Measurements from ENCODE around the gene PTH1R. TPM values are rescaled to one million over a fixed set of nuclear protein-coding genes. Genes with fewer than 3 reads are reported as not detected.
A peak's percentile ranks its signal among the peaks of the same experiment; 100 is the strongest.
"Not testable (repeated sequence)": the region's sequence is repeated elsewhere in the genome, so short reads cannot be mapped to it uniquely, and the experiment has no call there.

PTH1R gene
- total and polyA plus RNA-seq, 8 donors, result 2.6 to 22.4 (median 3.8) TPM

DNA sequence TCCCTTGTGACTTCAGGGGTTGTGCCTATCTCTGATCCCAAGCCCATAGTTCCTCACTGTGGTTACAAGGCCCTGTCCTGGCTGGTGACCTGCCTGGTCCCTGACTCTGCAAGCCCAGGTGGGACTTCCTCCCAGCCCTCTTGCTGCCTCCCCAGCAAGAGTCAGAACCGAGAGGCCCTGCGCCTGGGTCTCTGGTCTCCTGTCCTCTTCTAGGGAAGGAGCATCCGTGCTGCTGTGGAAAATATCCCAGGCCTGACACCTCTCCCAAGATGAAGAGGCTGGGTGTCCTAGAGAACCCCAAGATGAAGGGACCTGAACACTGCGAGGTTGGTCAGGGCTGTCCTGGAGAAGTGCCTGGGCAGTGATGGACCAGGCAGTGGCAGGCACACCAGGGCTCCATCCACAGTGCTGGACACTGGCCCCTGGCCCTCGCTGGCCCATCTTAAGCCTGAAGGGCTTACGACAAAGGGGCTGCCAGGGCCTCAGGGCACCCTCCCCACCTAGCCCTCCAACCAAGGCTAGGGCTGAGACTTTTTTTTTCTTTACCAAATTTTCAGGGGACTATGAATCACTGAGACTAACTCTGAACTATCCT is 32.7 kb downstream of the PTH1R start:
- Histone ChIP-seq H3K27me3 (no peaks in the 10 kb centered on the region), H3K36me3 (peaks cover 0 to 3% (median 0%) of the 10 kb centered on the region in 4 donors), H3K4me3 (no peak overlapping the region), H3K9me3 (no peaks in the 10 kb centered on the region), H3K27ac (no peak overlapping the region), H3K4me1 (peaks cover 10 to 34% (median 20%) of the 10 kb centered on the region in 4 donors)
- TF ChIP-seq EP300 (IDR thresholded peaks at IDR 0.05) (no peak), POLR2A (IDR thresholded peaks at IDR 0.05) (no peak), POLR2AphosphoS5 (IDR thresholded peaks at IDR 0.05) (no peak)
- TF ChIP-seq, protein P1, sequence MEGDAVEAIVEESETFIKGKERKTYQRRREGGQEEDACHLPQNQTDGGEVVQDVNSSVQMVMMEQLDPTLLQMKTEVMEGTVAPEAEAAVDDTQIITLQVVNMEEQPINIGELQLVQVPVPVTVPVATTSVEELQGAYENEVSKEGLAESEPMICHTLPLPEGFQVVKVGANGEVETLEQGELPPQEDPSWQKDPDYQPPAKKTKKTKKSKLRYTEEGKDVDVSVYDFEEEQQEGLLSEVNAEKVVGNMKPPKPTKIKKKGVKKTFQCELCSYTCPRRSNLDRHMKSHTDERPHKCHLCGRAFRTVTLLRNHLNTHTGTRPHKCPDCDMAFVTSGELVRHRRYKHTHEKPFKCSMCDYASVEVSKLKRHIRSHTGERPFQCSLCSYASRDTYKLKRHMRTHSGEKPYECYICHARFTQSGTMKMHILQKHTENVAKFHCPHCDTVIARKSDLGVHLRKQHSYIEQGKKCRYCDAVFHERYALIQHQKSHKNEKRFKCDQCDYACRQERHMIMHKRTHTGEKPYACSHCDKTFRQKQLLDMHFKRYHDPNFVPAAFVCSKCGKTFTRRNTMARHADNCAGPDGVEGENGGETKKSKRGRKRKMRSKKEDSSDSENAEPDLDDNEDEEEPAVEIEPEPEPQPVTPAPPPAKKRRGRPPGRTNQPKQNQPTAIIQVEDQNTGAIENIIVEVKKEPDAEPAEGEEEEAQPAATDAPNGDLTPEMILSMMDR (IDR thresholded peaks at IDR 0.05), result no peak
- 64 to 77% (median 67%) methylated on average over 4 to 6 of the region's 6 CpGs for WGBS, 5 donors
- DNase-seq, result peak in 1 of 2 donors; percentile 1
- intact Hi-C loops (cut with DNase I; ENCODE audit: low total_unique reads), result no loop called here

GRCh38 chr3:46910914-46911313 is 33.4 kb downstream of the PTH1R start:
- H3K27me3 ChIP-seq; DNase-seq; intact Hi-C loops (cut with DNase I; ENCODE audit: low total_unique reads); H3K27ac ChIP-seq; H3K9me3 ChIP-seq; H3K4me3 ChIP-seq; H3K36me3 ChIP-seq: not testable (repeated sequence)
- H3K4me1 ChIP-seq, result peaks cover 10 to 34% (median 20%) of the 10 kb centered on the region in 4 donors
- 78 to 87% (median 84%) methylated on average over 10 of the region's 10 CpGs for WGBS, 5 donors

DNA sequence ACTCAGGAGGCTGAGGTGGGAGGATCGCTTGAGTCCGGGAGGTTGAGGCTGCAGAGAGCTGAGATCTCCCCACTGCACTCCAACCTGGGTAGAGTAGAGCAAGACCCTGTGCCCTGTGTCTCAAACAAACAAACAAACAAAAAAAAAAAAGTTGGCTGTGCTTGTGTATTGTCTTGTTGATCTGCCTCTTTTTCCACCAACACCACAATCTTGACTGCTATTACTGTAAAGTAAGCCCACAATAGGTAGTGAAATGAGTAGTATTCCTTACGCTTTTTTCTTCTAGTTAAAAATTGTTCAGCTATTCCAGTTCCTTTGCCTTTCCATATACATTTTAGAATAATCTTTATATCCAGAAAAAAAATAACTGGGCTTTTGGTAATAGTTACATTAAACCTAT is 35.5 kb downstream of the PTH1R start:
- H3K36me3 ChIP-seq, result peaks cover 7 to 26% (median 18%) of the 10 kb centered on the region in 4 donors
- H3K4me1 ChIP-seq, result peaks cover 10 to 33% (median 20%) of the 10 kb centered on the region in 4 donors
- no peaks in the 10 kb centered on the region for H3K27me3 ChIP-seq
- H3K9me3 ChIP-seq, result no peaks in the 10 kb centered on the region
- intact Hi-C loops (cut with DNase I; ENCODE audit: low total_unique reads), result no loop called here
- DNase-seq, result no peak
- TF ChIP-seq EP300 (IDR thresholded peaks at IDR 0.05) (no peak), POLR2A (IDR thresholded peaks at IDR 0.05) (no peak), POLR2AphosphoS5 (IDR thresholded peaks at IDR 0.05) (no peak)
- TF ChIP-seq, protein P1 (IDR thresholded peaks at IDR 0.05), result no peak
- no peak overlapping the region for H3K4me3 ChIP-seq
- WGBS, 5 donors, result 75 to 97% (median 96%) methylated on average over 3 of the region's 3 CpGs
- no peak overlapping the region for H3K27ac ChIP-seq

GRCh38 chr3:46913644-46914043 is 36.1 kb downstream of the PTH1R start:
- H3K4me1 ChIP-seq, result peaks cover 10 to 26% (median 15%) of the 10 kb centered on the region in 4 donors
- peaks cover 7 to 33% (median 24%) of the 10 kb centered on the region in 4 donors for H3K36me3 ChIP-seq
- H3K27ac ChIP-seq, result no peak overlapping the region
- WGBS, 5 donors, result 38 to 48% (median 47%) methylated on average over 8 of the region's 8 CpGs
- intact Hi-C loops (cut with DNase I; ENCODE audit: low total_unique reads), result no loop called here
- DNase-seq, result peak in 1 of 2 donors; percentile 69
- no peak overlapping the region for H3K4me3 ChIP-seq
- no peaks in the 10 kb centered on the region for H3K27me3 ChIP-seq
- TF ChIP-seq POLR2AphosphoS5 (IDR thresholded peaks at IDR 0.05), result no peak
- no peak for TF ChIP-seq POLR2A (IDR thresholded peaks at IDR 0.05)
- no peaks in the 10 kb centered on the region for H3K9me3 ChIP-seq

- H3K4me3 ChIP-seq, result no peak overlapping the region
- peaks cover 7 to 45% (median 36%) of the 10 kb centered on the region in 4 donors for H3K36me3 ChIP-seq
- WGBS, 5 donors, result 86 to 92% (median 87%) methylated on average over 7 of the region's 7 CpGs
- intact Hi-C loops (cut with DNase I; ENCODE audit: low total_unique reads), result no loop called here
- no peaks in the 10 kb centered on the region for H3K9me3 ChIP-seq
- H3K27me3 ChIP-seq, result no peaks in the 10 kb centered on the region
- TF ChIP-seq, protein P1 (IDR thresholded peaks at IDR 0.05), result no peak
- TF ChIP-seq POLR2AphosphoS5 (IDR thresholded peaks at IDR 0.05) (no peak), EP300 (IDR thresholded peaks at IDR 0.05) (no peak), POLR2A (IDR thresholded peaks at IDR 0.05) (no peak)
- no peak for DNase-seq
- no peak overlapping the region for H3K27ac ChIP-seq
- peaks cover 0 to 14% (median 4%) of the 10 kb centered on the region in 4 donors for H3K4me1 ChIP-seq
Measured at GRCh38 chr3:46914849-46915248, 37.3 kb downstream of the PTH1R start.

Measured in stomach (tissue), 9 donors.